Coronary artery (tissue), 2 donors: ENCODE measurements around the gene AGBL1.

Source experiments
- DNase-seq: peaks from one replicate; pipeline ENCODE4 v3.0.0-alpha.2; 2017; ENCODE audit warnings: low spot score
- H3K27ac ChIP-seq, 2 donors: fragments of 200-600 bp; sonication (generic); one replicate each; pipeline ENCODE4 v1.5.1; 2016 to 2019
- H3K4me3 ChIP-seq: fragments of 200-600 bp; sonication (generic); 2 replicates; pipeline ENCODE4 v1.5.1; 2016; ENCODE audit warnings: mild to moderate bottlenecking, moderate library complexity
- TF ChIP-seq, protein P1 (sequence below): fragments of 200-600 bp; sonication (generic); IDR thresholded peaks from one replicate; pipeline ENCODE4 v1.5.1; 2019; ENCODE audit warnings: antibody characterized with exemption

The AGBL1 gene

GRCh38 chr15:86231864-86232721, 152.4 kb downstream of the AGBL1 start:
- no peak for DNase-seq
- Histone ChIP-seq H3K27ac (no peak overlapping the region), H3K4me3 (peak overlapping the region; percentile 27)
- TF ChIP-seq, protein P1, sequence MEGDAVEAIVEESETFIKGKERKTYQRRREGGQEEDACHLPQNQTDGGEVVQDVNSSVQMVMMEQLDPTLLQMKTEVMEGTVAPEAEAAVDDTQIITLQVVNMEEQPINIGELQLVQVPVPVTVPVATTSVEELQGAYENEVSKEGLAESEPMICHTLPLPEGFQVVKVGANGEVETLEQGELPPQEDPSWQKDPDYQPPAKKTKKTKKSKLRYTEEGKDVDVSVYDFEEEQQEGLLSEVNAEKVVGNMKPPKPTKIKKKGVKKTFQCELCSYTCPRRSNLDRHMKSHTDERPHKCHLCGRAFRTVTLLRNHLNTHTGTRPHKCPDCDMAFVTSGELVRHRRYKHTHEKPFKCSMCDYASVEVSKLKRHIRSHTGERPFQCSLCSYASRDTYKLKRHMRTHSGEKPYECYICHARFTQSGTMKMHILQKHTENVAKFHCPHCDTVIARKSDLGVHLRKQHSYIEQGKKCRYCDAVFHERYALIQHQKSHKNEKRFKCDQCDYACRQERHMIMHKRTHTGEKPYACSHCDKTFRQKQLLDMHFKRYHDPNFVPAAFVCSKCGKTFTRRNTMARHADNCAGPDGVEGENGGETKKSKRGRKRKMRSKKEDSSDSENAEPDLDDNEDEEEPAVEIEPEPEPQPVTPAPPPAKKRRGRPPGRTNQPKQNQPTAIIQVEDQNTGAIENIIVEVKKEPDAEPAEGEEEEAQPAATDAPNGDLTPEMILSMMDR = no peak

- DNase-seq = no peak
- H3K27ac ChIP-seq = no peak overlapping the region
- TF ChIP-seq, protein P1 = no peak
- H3K4me3 ChIP-seq = no peak overlapping the region
Observed at GRCh38 chr15:86235667-86236066, 156.0 kb downstream of the AGBL1 start.

- TF ChIP-seq, protein P1 = no peak
- no peak for DNase-seq
- no peak overlapping the region for H3K4me3 ChIP-seq
- H3K27ac ChIP-seq = no peak overlapping the region
Observed at GRCh38 chr15:86236356-86237110, 156.9 kb downstream of the AGBL1 start.

GRCh38 chr15:86237111-86237500, 157.4 kb downstream of the AGBL1 start:
- TF ChIP-seq, protein P1 = no peak
- Histone ChIP-seq H3K4me3 (no peak overlapping the region), H3K27ac (no peak overlapping the region)
- no peak for DNase-seq

GRCh38 chr15:86247249-86247955, 167.7 kb downstream of the AGBL1 start:
- Histone ChIP-seq H3K4me3 (no peak overlapping the region), H3K27ac (no peak overlapping the region)
- DNase-seq = no peak

DNA sequence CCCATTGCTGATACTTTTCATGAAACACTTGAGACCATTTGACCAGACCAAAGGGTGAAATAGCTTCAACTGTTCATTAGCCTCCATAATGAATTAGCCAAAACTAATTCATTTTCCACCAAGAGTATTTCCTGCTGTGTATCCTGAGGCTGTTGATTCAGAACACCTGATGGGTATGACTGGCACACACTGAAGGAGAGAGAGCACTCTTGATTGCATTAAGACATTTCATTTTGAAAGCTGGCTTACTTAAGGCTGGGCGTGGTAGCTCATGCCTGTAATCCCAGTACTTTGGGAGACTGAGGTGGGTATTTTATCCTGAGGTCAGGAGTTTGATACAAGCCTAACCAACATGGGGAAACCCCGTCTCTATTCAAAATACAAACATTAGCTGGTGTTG, 175.6 kb downstream of the AGBL1 start:
- H3K27ac ChIP-seq = no peak overlapping the region
- TF ChIP-seq, protein P1 = no peak
- no peak overlapping the region for H3K4me3 ChIP-seq
- DNase-seq = no peak

More at GRCh38 chr15:86247249-86247955, 167.7 kb downstream of the AGBL1 start:
- TF ChIP-seq, protein P1 = no peak
